ENCODE data around the gene ZCCHC7.

The ZCCHC7 gene

GRCh38 chr9:37383393-37383792 is 263.0 kb downstream of the ZCCHC7 start:
- Histone ChIP-seq H3K27me3 (ENCODE audit: insufficient read depth, low read depth, severe bottlenecking) (no peaks in the 10 kb centered on the region), H3K27ac (no peak overlapping the region), H3K36me3 (no peaks in the 10 kb centered on the region), H3K9me3 (ENCODE audit: severe bottlenecking) (no peaks in the 10 kb centered on the region), H3K4me3 (ENCODE audit: low read depth, low read length) (no peak overlapping the region)
- no peak for TF ChIP-seq CTCF (IDR thresholded peaks at IDR 0.05; ENCODE audit: low read depth, low read length)
- DNase-seq, result no peak

- Histone ChIP-seq H3K4me3 (ENCODE audit: low read depth, low read length) (no peak overlapping the region), H3K27ac (no peak overlapping the region)
Observed at GRCh38 chr9:37383876-37384746, 263.7 kb downstream of the ZCCHC7 start.

GRCh38 chr9:37385286-37385685 is 264.9 kb downstream of the ZCCHC7 start:
- no peaks in the 10 kb centered on the region for H3K27me3 ChIP-seq (ENCODE audit: insufficient read depth, low read depth, severe bottlenecking)
- TF ChIP-seq CTCF (IDR thresholded peaks at IDR 0.05; ENCODE audit: low read depth, low read length), result no peak
- no peaks in the 10 kb centered on the region for H3K9me3 ChIP-seq (ENCODE audit: severe bottlenecking)
- no peak for DNase-seq
- H3K27ac ChIP-seq, result no peak overlapping the region
- no peak overlapping the region for H3K4me3 ChIP-seq (ENCODE audit: low read depth, low read length)
- no peaks in the 10 kb centered on the region for H3K36me3 ChIP-seq

More at GRCh38 chr9:37383876-37384746, 263.7 kb downstream of the ZCCHC7 start:
- H3K36me3 ChIP-seq, result no peaks in the 10 kb centered on the region
- DNase-seq, result no peak
- H3K9me3 ChIP-seq (ENCODE audit: severe bottlenecking), result no peaks in the 10 kb centered on the region
- no peak for TF ChIP-seq CTCF (IDR thresholded peaks at IDR 0.05; ENCODE audit: low read depth, low read length)
- no peaks in the 10 kb centered on the region for H3K27me3 ChIP-seq (ENCODE audit: insufficient read depth, low read depth, severe bottlenecking)

- Histone ChIP-seq H3K27me3 (ENCODE audit: insufficient read depth, low read depth, severe bottlenecking) (no peaks in the 10 kb centered on the region), H3K36me3 (no peaks in the 10 kb centered on the region), H3K27ac (no peak overlapping the region), H3K9me3 (ENCODE audit: severe bottlenecking) (no peaks in the 10 kb centered on the region), H3K4me3 (ENCODE audit: low read depth, low read length) (no peak overlapping the region)
- no peak for TF ChIP-seq CTCF (IDR thresholded peaks at IDR 0.05; ENCODE audit: low read depth, low read length)
- no peak for DNase-seq
Observed at GRCh38 chr9:37386988-37387387, 266.6 kb downstream of the ZCCHC7 start.

GRCh38 chr9:37390759-37391158 is 270.4 kb downstream of the ZCCHC7 start:
- TF ChIP-seq CTCF (IDR thresholded peaks at IDR 0.05; ENCODE audit: low read depth, low read length), result peak; percentile 66
- H3K9me3 ChIP-seq (ENCODE audit: severe bottlenecking), result no peaks in the 10 kb centered on the region
- no peaks in the 10 kb centered on the region for H3K27me3 ChIP-seq (ENCODE audit: insufficient read depth, low read depth, severe bottlenecking)
- no peak overlapping the region for H3K4me3 ChIP-seq (ENCODE audit: low read depth, low read length)
- peak; percentile 45 for DNase-seq
- no peaks in the 10 kb centered on the region for H3K36me3 ChIP-seq
- no peak overlapping the region for H3K27ac ChIP-seq
